Stimulated activated CD8-positive, alpha-beta memory T cell treated with anti-CD3 and anti-CD28 coated beads, Interleukin-2, amount 100 ng/mL, for 1 hour (primary cell): ENCODE data around the gene FXYD3.
"Not testable (repeated sequence)": the region's sequence is repeated elsewhere in the genome, so short reads cannot be mapped to it uniquely, and the experiment has no call there.

Experiments used
- DNase-seq, 2 donors: peaks; one replicate each; pipeline ENCODE4 v3.0.0-alpha.2; 2020; ENCODE audit warnings: low read depth in 2 of 2

Gene FXYD3

DNA sequence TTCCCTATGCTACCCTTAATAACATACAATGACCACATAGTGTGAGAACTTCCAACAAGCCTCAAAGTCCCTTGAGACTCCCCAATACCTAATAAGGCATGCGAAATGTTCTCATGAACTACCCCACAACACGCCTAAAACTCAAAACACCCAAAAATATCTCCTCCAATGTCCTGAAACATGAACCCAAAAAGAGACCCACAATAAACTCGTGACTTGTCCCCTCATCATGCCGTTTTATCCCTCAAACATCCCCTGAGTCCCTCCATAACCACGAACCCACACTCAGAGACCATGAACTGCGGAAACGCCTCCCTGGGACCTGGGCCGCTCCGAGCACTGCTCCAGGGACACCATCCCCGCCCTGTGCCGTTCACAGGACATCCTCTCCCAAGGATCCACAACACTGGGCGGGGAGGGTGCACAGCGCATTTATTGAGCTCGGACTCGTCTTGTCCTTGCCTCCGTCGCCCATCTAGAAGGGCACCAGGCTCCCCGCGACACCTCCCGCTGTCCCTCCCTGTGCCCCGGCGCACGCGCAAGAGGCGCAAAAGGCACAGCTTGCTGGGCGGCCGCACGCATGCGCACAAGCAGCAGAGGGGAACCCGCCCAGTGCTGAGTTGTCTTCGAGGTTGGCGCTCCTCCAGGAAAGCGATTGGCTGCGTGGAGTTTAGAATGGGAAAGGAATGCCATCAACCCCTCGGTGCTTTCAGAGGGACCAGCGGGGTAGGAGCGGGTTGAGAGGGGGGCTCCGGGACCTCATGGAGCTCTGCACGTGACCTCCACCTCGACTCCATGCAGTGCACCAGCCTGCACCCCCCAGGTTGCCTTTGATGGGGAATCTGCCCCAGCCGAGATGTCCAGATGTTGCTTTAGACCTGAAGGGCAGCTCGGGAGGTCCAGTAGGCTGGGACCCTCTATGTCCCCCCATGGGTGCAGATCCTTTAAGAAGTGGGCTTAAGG is 8.8 kb downstream of the FXYD3 start:
- peak; percentile 67 to 79 for DNase-seq

DNA sequence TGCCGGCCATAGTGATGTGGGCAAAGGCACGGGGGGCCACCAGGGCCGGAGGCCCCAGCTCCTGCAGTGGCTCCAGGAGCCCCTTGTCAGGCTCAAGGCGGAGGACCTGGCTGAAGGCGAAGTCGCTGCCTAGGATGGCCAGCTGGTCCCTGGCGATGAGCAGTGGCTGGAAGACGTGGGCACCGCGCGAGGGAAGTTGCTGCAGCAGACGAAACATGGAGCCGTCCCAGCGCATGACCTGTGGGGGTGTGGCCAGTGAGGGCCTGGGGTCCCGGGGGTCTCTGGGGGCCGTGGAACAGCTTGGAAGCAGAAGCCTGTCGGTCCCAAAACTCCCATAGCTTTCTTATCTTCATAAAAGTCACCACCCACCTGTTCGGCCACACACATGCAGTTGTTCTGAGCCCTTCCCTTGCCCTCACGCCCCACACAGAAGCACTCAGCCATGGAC is 9.7 kb downstream of the FXYD3 start:
- DNase-seq, result no peak

GRCh38 chr19:35125749-35126623 is 10.4 kb downstream of the FXYD3 start:
- DNase-seq, result no peak

DNA sequence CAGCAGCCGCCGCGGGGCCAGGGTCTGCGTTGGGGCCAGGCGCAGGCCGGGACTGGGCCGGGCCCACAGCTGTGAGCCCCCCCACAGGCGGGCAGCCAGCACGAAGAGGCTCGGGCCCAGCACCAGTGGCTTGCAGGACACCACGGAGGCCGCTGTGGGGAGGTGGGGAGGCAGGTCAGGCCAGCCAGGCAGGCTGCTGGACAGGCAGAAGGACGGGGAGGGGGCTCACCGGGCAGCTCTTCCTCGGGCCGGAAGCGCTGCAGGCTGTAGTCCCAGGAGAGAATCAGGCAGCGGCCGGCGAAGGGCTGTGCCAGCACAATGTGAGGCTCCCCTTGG is 11.0 kb downstream of the FXYD3 start:
- no peak for DNase-seq

- no peak for DNase-seq
Observed at GRCh38 chr19:35127871-35128270, 12.2 kb downstream of the FXYD3 start.

GRCh38 chr19:35128398-35129057 is 12.9 kb downstream of the FXYD3 start:
- no peak for DNase-seq

DNA sequence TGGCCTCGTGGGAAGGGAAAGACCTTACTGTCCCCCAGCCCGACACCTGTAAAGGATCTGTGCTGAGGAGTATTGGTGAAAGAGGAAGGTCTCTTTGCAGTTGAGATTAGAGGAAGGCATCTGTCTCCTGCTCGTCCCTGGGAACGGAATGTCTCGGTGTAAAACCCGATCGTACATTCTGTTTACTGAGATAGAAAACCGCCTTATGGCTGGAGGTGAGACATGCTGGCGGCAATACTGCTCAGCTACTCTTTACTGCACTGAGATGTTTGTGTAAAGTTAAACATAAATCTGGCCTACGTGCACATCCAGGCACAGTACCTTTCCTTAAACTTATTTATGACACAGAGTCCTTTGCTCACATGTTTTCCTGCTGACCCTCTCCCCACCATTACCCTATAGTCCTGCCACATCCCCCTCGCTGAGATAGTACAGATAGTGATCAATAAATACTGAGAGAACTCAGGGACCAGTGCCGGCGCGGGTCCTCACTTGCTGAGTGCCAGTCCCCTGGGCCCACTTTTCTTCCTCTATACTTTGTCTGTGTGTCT is 14.2 kb downstream of the FXYD3 start:
- DNase-seq, result not testable (repeated sequence)

DNA sequence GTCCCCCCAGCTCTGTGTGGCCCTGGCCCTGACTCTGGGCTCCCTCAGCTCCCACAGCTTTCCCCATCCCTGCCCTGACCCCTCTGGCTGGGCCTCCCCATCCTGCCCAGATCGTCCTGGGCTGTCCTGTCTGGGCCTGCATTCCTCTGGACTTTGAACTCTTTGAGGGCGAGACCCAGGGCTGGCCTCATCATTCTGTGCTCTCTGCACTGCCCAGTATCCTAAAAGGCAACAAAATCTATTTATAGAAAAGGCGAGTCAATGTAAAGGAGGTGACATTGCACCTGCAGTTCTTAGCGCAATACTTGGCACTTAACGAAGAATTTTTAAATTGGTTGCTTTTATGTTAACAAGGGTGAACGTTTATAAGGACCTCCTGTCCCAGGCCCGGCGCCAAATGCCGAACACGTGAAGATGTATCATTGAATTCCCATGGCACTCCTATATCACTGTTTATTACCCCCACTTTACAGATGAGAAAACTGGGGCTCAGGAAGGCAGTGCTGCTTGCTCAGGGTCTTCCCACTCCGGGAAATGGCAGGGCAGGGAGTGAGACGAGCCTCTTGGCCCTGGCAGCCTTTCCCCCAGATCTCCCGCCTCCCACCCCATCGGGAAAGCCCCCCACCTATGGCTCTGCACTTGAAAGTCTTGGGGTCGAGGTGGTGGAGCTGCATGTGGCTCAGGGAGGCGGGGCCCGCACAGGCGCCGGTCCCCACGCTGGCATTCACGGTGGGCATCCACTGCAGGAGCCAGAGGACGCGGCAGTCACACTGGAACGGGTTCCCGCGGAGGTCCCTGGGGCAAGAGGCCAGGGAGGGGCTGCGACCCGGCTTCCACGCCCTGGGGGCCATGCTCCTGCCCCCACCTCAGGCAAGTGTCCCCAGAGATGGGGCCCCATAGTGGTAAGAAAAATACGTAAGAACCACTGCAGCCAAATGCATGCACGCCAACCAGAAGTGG is 15.4 kb downstream of the FXYD3 start:
- DNase-seq, result no peak

DNA sequence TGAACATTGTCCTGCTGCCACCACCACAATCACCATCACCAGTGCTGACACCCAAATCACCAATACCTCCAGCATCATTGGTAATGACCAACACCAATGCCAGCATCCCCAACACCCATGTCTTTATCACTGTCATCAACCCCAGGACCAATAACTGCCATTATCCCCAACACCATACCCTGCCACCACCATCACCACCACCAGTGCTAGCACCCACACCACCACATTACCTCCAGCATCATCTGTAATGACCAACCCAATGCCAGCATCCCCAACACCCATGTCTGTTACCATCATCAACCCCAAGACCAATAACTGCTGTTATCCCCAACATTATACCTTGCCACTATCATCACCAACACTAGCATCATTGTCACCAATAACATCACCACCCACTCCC is 16.6 kb downstream of the FXYD3 start:
- no peak for DNase-seq

- no peak for DNase-seq
Observed at GRCh38 chr19:35133826-35134225, 18.2 kb downstream of the FXYD3 start.

- DNase-seq, result no peak
Observed at GRCh38 chr19:35134601-35135242, 19.1 kb downstream of the FXYD3 start, which contains the start of gene LGI4. Gene LGI4 (minus strand): TSS chr19:35135059. CDS start chr19:35134680, 379 bp downstream.

GRCh38 chr19:35135389-35135909 is 19.8 kb downstream of the FXYD3 start:
- DNase-seq, result peak; percentile 27 to 36

DNA sequence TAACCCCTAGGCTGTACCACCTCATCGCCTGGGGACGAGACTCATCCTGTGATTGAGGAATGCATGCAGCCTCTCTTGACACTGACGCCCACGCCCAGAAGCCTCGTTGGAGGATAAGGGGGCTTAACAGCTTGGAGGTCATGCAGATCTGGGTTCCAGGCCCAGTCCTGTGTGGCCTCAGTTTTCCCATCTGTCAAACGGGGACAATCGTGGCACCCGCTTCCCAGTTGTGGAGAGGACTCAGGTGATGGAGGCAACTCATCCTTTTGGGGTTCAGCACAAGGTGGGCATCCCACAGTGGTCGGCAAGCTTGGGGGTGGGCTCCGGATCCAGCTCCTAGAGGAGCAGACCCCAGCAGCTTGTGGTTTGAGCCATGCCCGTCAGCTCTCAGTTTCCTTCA is 20.6 kb downstream of the FXYD3 start:
- no peak for DNase-seq

- DNase-seq, result no peak
Observed at GRCh38 chr19:35136977-35137702, 21.5 kb downstream of the FXYD3 start.

GRCh38 chr19:35138305-35138892 is 22.8 kb downstream of the FXYD3 start, which contains the start of gene FXYD1:
Gene FXYD1 (plus strand): TSS chr19:35138824. CDS start chr19:35140080, 1,256 bp downstream.
- DNase-seq, result no peak

DNA sequence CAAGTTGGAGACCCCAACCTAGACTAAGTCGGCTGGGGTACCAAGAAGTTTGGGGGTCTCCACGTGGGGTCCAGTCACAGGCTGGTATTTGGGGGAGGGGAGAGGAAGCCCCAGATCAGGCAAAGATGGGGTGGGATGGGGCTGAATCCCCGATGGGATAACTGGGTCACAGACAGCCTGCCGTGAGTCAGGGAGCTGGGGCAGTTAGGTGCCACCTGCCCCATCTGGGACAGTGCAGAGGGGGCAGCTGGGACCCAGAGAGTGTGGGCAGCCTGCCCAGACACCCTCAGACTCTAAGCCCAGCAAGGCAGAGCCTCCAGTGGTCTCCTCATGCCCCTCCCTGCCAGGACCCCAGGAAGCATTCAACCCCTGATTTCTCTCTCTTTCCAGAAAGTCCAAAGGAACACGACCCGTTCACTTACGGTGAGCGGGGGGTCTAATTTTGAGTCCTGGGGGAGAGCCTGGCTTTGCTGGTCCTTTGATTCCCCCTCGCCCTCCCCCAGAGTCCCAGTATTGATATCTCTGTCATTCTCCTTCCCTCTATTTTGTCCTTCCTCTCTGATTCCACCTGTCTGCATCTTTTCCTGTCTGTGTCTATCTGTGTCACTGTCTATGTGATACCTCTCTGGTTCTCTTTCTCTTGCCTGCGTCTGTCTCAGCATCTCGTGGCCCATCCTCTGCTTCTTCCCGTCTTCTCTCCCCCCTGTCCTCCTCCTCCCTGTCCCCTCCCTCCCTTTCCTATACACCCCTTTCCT is 24.8 kb downstream of the FXYD3 start:
- DNase-seq, result no peak

DNA sequence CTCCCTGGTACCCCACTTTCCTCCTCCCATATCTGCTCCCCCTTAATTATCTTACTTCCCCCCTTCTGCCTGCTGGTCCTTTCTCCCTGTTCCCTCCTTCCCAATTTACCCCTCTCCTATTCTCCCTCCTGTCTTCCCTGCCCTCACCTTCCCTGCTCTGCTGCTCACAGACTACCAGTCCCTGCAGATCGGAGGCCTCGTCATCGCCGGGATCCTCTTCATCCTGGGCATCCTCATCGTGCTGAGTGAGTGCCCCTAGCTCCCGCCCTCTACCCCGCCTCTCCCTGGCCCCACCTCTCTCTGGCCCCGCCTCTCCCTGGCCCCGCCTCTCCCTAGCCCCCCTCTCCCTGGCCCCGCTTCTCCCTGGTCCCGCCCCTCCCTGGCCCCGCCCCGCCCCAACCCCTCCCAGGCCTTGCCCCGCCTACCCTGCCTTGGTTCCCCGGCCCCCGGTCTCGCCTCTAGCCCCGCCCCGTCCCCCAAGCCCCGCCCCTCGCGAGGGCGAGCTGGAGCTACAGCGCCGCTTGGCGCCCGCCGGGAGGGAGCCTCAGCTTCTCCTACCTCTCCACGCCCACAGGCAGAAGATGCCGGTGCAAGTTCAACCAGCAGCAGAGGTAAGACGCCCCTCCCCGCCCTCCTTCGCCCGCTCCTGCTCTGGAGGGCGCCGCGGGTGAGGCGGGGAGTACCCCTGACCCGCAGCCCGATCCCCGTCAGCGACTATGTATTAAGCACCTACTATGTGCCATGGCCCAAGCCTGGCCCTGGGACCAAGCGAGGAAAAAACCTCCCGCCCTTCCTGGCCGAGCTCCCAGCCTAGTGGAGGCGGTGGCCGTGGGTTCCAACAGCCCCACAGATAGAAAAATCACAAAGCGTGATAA is 25.6 kb downstream of the FXYD3 start:
- DNase-seq, result peak; percentile 91 to 95
